HL-60 (cell line): ENCODE measurements around the gene CHID1.

Source experiments
- POLR2AphosphoS5 ChIP-seq: IDR thresholded peaks from 2 replicates; pipeline ENCODE4 v1.6.1; 2012; ENCODE audit warnings: low read depth
- TF ChIP-seq, protein P1 (sequence below): IDR thresholded peaks from one replicate; pipeline ENCODE4 v1.5.1; 2011; ENCODE audit warnings: low read length, control low read depth, inconsistent platforms; ENCODE audit not compliant: insufficient read depth

GRCh38 chr11:913043-913442, 2.4 kb upstream of the CHID1 start:
- TF ChIP-seq, protein P1, sequence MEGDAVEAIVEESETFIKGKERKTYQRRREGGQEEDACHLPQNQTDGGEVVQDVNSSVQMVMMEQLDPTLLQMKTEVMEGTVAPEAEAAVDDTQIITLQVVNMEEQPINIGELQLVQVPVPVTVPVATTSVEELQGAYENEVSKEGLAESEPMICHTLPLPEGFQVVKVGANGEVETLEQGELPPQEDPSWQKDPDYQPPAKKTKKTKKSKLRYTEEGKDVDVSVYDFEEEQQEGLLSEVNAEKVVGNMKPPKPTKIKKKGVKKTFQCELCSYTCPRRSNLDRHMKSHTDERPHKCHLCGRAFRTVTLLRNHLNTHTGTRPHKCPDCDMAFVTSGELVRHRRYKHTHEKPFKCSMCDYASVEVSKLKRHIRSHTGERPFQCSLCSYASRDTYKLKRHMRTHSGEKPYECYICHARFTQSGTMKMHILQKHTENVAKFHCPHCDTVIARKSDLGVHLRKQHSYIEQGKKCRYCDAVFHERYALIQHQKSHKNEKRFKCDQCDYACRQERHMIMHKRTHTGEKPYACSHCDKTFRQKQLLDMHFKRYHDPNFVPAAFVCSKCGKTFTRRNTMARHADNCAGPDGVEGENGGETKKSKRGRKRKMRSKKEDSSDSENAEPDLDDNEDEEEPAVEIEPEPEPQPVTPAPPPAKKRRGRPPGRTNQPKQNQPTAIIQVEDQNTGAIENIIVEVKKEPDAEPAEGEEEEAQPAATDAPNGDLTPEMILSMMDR: no peak
- TF ChIP-seq POLR2AphosphoS5: no peak
